Measurements from ENCODE around the gene ZNF362. TPM values are rescaled to one million over a fixed set of nuclear protein-coding genes. Genes with fewer than 3 reads are reported as not detected.

The ZNF362 gene
- polyA plus RNA-seq, 1 of the 3 experiments (the other 2 are of a cell fraction) = 17.1 TPM

DNA sequence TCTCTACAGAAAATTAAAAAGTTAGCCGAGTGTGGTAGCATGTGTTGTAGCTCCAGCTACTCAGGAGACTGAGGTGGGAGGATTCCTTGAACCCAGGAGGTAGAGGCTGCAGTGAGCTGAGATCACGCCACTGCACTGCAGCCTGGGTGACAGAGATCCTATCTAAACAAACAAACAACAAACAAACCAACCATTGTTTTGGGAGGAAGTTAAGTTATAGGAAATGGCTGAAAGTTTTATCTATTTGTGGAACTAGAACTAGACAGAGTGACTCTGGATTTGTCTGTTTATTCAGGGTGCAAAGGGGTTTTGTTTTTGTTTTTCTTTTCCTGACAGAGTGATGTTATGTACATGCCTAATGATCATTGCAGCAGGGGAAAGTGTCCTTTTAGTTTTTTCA lies 31.0 kb downstream of the ZNF362 start:
- H3K27ac ChIP-seq (ENCODE audit: low read depth in 2 of 2, low read length in 1 of 2) = no peak overlapping the region
- H3K79me2 ChIP-seq (ENCODE audit: insufficient read depth) = peaks cover 3% of the 10 kb centered on the region; the same call in 1 of the 2 replicates
- H3K4me3 ChIP-seq (ENCODE audit: low read depth in 2 of 2, low read length in 1 of 2) = no peak overlapping the region
- no peaks in the 10 kb centered on the region for H3K27me3 ChIP-seq (ENCODE audit: insufficient read depth)
- 84% methylated on average over 2 of the region's 2 CpGs for WGBS (ENCODE audit: low lambda C conversion rate)
- ChIA-PET CTCF (interaction anchor here (1.0 kb wide), 1 partner anchor 8 kb away, joined by 4 read pairs; no protein-coding TSS in a partner anchor), POLR2A (no interaction called here)
- DNase-seq = no peak
- H3K9ac ChIP-seq = no peak overlapping the region
- H3K4me2 ChIP-seq = no peak overlapping the region
- H3K36me3 ChIP-seq (replicated peaks in 1 of 2; ENCODE audit: control insufficient read depth in 1 of 2, insufficient read depth in 2 of 2, low read length in 1 of 2) = peaks cover 19 to 34% of the 10 kb centered on the region in 2 experiments
- no peak overlapping the region for H2AFZ ChIP-seq (ENCODE audit: low read depth)
- H3K4me1 ChIP-seq (ENCODE audit: control insufficient read depth in 1 of 2, insufficient read depth in 2 of 2, low read depth in 1 of 2, low read length in 1 of 2) = peaks cover 0 to 10% of the 10 kb centered on the region in 2 experiments; a peak in 2 of 4 replicates
- no peaks in the 10 kb centered on the region for H3K9me3 ChIP-seq
- no peaks in the 10 kb centered on the region for H3K9me2 ChIP-seq
- 0 out of 2 replicates have a peak, but pooled peaks cover 5% of the 10 kb centered on the region for H4K20me1 ChIP-seq (ENCODE audit: insufficient read depth)
- TF ChIP-seq JUND (IDR thresholded peaks at IDR 0.05) = no peak
- H3F3A ChIP-seq (replicated peaks; ENCODE audit: insufficient read depth) = no peaks in the 10 kb centered on the region

GRCh38 chr1:33288976-33289857 lies 32.9 kb downstream of the ZNF362 start:
- peaks cover 23 to 30% of the 10 kb centered on the region in 2 experiments for H3K36me3 ChIP-seq (replicated peaks in 1 of 2; ENCODE audit: control insufficient read depth in 1 of 2, insufficient read depth in 2 of 2, low read length in 1 of 2)
- no peak for DNase-seq
- ChIA-PET POLR2A (no interaction called here), CTCF (interaction anchor here (0.7 to 1.5 kb wide), 2 partner anchors 9 to 10 kb away, joined by 4 to 6 read pairs; no protein-coding TSS in a partner anchor)
- no peaks in the 10 kb centered on the region for H3K9me2 ChIP-seq
- 99% methylated on average over 15 of the region's 16 CpGs for WGBS (ENCODE audit: low lambda C conversion rate)
- no peak overlapping the region for H3K27ac ChIP-seq (ENCODE audit: low read depth in 2 of 2, low read length in 1 of 2)
- no peak overlapping the region for H3K4me2 ChIP-seq
- H3F3A ChIP-seq (replicated peaks; ENCODE audit: insufficient read depth) = no peaks in the 10 kb centered on the region
- H3K9me3 ChIP-seq = no peaks in the 10 kb centered on the region
- no peak overlapping the region for H3K9ac ChIP-seq
- no peak overlapping the region for H2AFZ ChIP-seq (ENCODE audit: low read depth)
- H3K4me3 ChIP-seq (ENCODE audit: low read depth in 2 of 2, low read length in 1 of 2) = no peak overlapping the region
- H3K79me2 ChIP-seq (ENCODE audit: insufficient read depth) = peaks cover 3% of the 10 kb centered on the region; the same call in 1 of the 2 replicates
- peaks cover 0 to 8% of the 10 kb centered on the region in 2 experiments; a peak in 2 of 4 replicates for H3K4me1 ChIP-seq (ENCODE audit: control insufficient read depth in 1 of 2, insufficient read depth in 2 of 2, low read depth in 1 of 2, low read length in 1 of 2)
- H4K20me1 ChIP-seq (ENCODE audit: insufficient read depth) = 0 out of 2 replicates have a peak, but pooled peaks cover 8% of the 10 kb centered on the region
- TF ChIP-seq CHD2 (IDR thresholded peaks at IDR 0.05; ENCODE audit: low read length, partially characterized antibody) (no peak), EZH2phosphoT487 (IDR thresholded peaks at IDR 0.05; ENCODE audit: borderline replicate concordance, low read depth) (no peak), TCF12 (IDR thresholded peaks at IDR 0.05) (no peak), ELF1 (IDR thresholded peaks at IDR 0.05) (no peak), YY1 (IDR thresholded peaks at IDR 0.05; ENCODE audit: low read depth) (no peak), FOXJ3 (CRISPR knock-in tag; IDR thresholded peaks at IDR 0.05) (no peak), EP300 (IDR thresholded peaks at IDR 0.05; ENCODE audit: borderline replicate concordance in 1 of 2, low read depth in 1 of 2, low read length in 1 of 2) (no peak)
- TF ChIP-seq, protein P1, sequence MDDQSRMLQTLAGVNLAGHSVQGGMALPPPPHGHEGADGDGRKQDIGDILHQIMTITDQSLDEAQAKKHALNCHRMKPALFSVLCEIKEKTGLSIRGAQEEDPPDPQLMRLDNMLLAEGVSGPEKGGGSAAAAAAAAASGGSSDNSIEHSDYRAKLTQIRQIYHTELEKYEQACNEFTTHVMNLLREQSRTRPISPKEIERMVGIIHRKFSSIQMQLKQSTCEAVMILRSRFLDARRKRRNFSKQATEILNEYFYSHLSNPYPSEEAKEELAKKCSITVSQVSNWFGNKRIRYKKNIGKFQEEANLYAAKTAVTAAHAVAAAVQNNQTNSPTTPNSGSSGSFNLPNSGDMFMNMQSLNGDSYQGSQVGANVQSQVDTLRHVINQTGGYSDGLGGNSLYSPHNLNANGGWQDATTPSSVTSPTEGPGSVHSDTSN (IDR thresholded peaks at IDR 0.05) = no peak
- no peaks in the 10 kb centered on the region for H3K27me3 ChIP-seq (ENCODE audit: insufficient read depth)

DNA sequence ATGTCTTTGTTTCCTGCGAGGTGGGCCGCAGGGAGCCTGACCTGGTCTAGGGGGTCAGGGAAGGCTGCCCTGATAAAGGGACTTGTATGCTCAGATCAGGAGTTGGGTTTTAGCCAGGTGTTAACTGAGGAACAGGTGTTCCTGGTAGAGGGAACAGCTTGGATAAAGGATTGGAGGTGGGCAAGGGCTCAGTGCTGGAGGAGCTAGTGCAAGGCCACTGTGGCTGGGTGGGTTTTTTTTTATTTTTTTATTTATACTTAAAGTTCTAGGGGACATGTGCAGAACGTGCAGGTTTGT lies 33.5 kb downstream of the ZNF362 start:
- no peak overlapping the region for H2AFZ ChIP-seq (ENCODE audit: low read depth)
- no peak overlapping the region for H3K9ac ChIP-seq
- no peaks in the 10 kb centered on the region for H3F3A ChIP-seq (replicated peaks; ENCODE audit: insufficient read depth)
- no peak overlapping the region for H3K27ac ChIP-seq (ENCODE audit: low read depth in 2 of 2, low read length in 1 of 2)
- 0 out of 2 replicates have a peak, but pooled peaks cover 8% of the 10 kb centered on the region for H4K20me1 ChIP-seq (ENCODE audit: insufficient read depth)
- no peaks in the 10 kb centered on the region for H3K9me3 ChIP-seq
- POLR2A ChIA-PET = no interaction called here
- peaks cover 17 to 31% of the 10 kb centered on the region in 2 experiments for H3K36me3 ChIP-seq (replicated peaks in 1 of 2; ENCODE audit: control insufficient read depth in 1 of 2, insufficient read depth in 2 of 2, low read length in 1 of 2)
- no peak overlapping the region for H3K4me2 ChIP-seq
- no peak overlapping the region for H3K4me3 ChIP-seq (ENCODE audit: low read depth in 2 of 2, low read length in 1 of 2)
- H3K9me2 ChIP-seq = no peaks in the 10 kb centered on the region
- WGBS (ENCODE audit: low lambda C conversion rate) = 87% methylated on average over 3 of the region's 3 CpGs
- peaks cover 3% of the 10 kb centered on the region; the same call in 1 of the 2 replicates for H3K79me2 ChIP-seq (ENCODE audit: insufficient read depth)
- DNase-seq = no peak
- no peaks in the 10 kb centered on the region for H3K27me3 ChIP-seq (ENCODE audit: insufficient read depth)
- CTCF ChIA-PET = interaction anchor here (1.5 kb wide), 1 partner anchor 8 kb away, joined by 6 read pairs; no protein-coding TSS in a partner anchor
- H3K4me1 ChIP-seq (ENCODE audit: control insufficient read depth in 1 of 2, insufficient read depth in 2 of 2, low read depth in 1 of 2, low read length in 1 of 2) = peaks cover 0 to 5% of the 10 kb centered on the region in 2 experiments; a peak in 1 of 4 replicates
- TF ChIP-seq TEAD4 (IDR thresholded peaks at IDR 0.05; ENCODE audit: borderline replicate concordance, insufficient read depth) (no peak), EP300 (IDR thresholded peaks at IDR 0.05; ENCODE audit: borderline replicate concordance in 1 of 2, low read depth in 1 of 2, low read length in 1 of 2) (no peak), MXI1 (IDR thresholded peaks at IDR 0.05; ENCODE audit: low read depth, low read length) (no peak), ELF1 (IDR thresholded peaks at IDR 0.05) (no peak), CHD2 (IDR thresholded peaks at IDR 0.05; ENCODE audit: low read length, partially characterized antibody) (no peak), RFX5 (IDR thresholded peaks at IDR 0.05; ENCODE audit: low read length) (no peak), CTCF (IDR thresholded peaks at IDR 0.05) (no peak)

Data from SK-N-SH (cell line).